HK-2 (cell line): ENCODE data around the gene TNS3.

Experiments used
- DNase-seq: peaks from one replicate; pipeline ENCODE4 v3.0.0-alpha.2; 2018; ENCODE audit not compliant: unreplicated experiment

TNS3 gene

DNA sequence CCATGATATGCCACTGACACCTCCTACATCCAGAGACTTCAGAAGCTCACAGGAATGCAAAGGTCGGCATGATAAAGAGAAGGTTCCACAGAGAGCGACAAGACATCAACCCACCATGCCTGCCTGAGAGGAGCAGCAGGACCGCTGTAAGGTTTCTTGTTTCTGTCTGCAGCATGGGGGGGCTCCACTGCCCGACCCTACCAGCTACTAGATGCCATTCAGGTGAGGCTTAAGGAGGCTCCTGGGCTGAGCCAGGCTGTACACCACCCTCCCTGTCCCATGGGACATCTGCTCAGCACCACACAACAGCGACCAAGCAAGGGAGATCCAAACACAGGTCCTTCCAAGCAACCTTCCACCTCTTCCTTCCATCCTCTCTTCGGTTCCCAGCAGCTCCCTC, 234.6 kb downstream of the TNS3 start:
- no peak for DNase-seq

DNA sequence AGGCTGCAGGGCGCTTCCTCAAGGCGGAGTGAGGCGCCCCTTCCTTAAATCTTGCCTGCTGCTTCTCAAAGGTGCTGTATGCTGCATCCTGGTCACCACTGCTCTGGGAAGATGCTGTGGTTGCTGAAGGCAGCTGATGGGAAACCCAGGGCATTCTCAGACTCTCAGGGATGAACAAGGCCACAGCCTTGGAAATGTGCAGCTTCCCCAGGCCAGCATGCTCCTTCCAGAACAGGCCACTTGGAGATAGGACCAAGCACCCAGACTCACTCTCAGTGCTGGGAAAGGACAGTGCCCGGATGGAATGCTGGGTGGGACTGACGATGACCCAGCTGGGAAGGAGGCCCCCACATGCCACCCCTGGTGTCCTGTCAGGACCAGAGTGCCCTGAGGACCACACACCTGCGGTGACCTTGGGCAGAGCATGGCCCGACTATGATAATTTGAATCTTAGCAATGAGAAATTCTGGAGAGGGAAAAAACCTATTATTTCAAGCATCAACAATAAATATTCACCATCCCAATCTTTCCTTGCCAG, 235.5 kb downstream of the TNS3 start:
- no peak for DNase-seq

DNA sequence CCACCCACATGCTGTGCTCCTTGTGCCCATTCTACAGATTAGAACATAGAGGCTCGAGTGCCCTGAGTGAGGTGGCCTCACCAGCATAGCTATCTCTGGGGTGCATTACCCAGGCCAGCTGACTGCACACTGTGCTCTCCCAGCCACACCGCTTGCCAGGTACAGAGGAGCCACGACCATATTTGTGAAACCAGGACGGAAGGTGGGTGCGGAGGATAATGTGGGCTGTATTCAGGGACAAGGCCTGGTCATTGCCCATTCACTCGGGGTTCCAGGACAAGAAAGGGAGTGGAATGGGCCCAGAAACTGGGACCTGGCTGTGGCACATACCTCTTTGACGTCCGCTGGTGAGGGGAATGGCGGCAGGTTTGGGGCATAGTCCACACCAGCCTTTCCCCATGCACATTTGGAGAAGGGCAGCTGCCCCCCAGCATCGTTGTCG, 236.0 kb downstream of the TNS3 start:
- no peak for DNase-seq

DNA sequence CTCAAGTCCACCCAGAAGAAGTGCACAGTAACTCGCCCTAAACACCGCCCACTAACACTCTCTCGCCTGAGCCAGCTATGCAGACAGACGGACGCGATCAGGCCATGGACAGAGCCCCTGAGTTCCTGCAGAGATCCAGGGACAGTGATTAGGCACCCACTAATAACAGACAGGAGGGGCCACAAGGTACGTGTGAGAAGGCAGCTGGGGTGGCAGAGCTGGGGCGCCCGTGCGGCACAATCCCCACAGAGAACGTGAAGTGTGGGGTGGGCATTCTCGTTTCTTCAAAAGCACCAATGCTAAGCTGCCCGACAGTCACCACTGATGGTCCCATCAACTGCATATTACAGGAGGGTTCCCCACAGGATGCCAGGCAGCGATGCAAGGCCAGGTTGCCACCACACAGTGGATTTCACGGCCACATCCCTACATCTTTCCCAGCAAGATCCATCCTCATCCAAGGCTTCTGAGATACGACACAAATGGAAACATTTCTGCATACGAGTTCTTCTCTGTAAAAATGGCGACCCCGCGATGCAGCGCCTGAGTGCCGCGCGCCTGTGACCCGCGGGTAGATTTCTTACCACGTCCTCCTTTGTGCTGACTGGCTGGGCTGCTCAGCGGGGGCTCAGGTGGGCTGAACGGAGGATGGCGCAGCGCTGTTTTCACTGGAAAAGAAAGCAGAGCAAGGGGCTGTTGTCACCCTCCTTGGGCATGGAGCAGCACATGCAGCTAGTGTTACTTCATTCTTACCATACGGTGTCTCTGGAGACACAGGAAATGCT, 237.5 kb downstream of the TNS3 start:
- DNase-seq = no peak

DNA sequence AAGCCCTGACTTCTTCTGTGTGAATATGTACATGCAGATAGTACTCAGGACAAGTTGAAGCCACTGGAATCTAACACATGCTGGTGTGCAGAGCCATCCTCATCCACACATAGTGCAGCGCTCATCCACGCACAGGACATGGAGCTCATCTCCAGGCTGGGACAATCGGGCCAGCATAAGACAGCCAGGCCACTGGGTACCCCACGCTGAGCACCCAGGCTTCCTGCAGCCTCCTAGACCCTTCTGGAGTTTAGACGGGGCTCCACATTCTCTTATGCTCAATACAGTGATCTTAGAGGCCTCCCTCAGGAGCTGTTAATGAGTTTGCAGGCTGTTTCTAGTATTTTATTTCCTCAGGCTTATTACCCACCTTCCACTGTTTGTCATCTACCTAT, 238.9 kb downstream of the TNS3 start:
- no peak for DNase-seq

DNA sequence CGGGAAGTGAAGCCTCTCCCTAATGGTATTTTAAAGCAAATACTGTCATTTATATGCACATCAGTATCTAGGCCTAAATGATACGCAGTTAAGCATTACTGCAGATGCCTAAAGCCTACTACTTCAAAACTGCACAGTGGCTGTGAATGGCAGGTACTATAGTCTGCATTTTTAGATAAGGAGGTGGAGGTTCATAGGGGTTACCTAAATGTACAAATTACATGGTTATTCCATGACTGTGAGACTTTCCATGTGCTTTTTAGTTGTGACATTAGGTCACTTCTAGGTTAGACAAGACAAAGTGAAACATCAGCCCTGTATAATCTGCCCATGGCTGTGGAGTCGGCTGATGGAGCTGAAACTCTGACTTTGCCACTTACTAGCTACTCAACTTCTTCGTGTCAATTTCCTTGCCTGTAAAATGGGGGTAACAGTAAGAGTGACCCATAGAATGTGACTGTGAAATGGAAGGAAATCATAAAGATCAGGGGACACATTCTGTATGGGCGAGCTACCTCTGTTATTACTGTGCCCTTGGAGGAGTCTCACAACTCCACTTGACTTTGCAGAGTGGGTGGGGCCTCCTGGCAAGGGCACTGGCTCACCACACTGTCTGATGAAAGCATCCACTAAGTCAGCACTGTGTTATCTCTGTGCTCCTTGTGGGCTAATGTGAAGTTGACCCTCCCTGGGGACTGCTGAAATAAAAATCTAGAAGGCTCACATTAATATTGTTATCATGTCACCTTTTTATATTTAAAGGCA, 239.4 kb downstream of the TNS3 start:
- no peak for DNase-seq

DNA sequence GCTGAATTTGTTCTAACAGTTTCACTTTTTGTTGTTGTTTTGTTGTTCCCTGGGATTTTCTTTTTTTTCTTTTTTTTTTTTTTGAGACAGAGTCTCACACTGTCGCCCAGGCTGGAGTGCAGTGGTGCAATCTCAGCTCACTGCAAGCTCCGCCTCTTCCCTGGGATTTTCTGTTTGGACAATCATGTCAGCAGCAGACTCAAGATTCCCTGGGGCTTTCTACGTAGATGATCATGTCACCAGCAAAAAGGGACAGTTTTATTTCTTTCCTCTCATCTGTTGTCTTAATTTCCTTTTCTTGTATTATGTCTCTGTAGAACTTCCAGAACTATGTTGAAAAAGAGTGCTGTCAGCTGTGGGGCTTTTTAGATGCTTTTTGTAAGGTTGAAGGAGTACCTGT, 241.4 kb downstream of the TNS3 start:
- DNase-seq = no peak

DNA sequence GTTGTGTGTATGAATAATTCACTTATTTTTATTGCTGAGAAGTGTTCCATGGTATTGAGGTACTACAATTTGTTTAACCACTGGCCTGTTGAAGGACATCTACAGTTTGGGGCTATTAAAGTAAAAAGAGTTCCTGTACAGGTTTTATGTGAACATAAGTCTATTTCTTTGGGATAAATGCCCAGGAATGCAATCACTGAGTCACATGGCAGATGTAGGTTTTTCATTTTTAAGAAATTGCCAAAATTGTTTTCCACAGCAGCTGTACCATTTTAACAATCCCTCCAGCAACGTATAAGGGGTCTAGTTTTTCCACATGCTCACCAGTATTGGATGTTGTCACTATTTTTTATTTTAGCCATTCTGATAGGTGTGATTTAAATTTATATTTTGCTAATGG, 243.9 kb downstream of the TNS3 start:
- no peak for DNase-seq

DNA sequence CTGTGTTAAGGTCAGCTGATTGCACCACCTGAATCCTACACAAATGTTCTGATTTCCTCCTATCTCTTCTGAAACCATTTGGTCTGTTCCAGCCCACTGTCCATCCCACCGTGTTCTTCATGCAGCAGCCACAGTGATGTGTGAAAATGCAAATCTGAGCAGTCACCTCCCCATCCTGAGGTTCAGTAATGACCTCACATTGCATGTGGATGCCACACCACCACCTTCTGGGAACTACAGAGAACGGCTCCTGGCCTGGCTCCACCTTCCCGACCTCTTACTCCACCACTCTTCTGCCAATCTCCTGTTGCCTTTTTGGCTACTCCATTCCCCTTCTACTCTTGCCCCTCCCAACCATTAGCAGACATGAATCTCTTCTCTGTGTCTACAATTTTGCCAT, 244.4 kb downstream of the TNS3 start:
- DNase-seq = no peak

DNA sequence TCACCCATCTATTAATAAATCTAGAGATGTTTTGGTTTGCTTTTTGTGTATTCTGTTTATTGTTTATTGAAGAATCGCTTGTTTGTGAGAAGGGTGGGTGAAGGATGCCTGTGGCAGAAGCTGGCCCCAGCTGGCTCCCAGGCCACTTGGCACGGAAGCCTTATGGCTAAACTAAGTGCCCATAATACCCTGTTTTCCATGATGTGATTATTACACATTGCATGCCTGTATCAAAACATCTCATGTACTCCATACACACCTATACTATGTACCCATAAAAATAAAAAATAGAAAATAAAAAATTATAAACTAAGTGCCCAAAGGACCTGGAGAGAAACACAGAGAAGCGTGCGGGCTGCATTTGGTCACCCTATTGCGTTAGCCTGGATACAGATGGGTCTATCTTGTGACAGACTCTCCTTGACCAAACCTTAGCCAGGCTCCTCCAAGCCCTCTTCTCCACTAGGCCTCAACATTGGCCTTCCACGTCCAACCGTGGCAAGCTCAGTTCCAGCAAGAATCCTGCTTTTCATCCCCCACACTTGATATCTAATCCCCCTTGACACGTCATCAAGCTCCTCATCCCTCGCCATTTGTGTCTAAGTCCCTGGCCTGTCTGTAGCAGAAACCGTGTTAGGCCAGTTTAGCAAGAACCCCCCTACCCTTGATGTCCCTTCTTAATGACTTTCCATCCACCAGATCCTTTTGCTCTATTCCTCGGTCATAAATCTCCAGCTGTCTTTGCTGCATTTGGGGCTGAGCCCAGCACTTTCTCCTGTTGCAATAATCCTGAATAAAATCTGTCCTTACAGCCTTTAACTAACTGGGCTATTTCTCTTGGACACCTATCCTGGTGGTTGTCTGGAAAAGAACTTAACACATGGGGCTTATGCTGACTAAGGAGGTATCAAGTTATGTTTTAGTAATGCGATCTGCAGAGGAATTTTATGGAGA, 245.2 kb downstream of the TNS3 start:
- no peak for DNase-seq

DNA sequence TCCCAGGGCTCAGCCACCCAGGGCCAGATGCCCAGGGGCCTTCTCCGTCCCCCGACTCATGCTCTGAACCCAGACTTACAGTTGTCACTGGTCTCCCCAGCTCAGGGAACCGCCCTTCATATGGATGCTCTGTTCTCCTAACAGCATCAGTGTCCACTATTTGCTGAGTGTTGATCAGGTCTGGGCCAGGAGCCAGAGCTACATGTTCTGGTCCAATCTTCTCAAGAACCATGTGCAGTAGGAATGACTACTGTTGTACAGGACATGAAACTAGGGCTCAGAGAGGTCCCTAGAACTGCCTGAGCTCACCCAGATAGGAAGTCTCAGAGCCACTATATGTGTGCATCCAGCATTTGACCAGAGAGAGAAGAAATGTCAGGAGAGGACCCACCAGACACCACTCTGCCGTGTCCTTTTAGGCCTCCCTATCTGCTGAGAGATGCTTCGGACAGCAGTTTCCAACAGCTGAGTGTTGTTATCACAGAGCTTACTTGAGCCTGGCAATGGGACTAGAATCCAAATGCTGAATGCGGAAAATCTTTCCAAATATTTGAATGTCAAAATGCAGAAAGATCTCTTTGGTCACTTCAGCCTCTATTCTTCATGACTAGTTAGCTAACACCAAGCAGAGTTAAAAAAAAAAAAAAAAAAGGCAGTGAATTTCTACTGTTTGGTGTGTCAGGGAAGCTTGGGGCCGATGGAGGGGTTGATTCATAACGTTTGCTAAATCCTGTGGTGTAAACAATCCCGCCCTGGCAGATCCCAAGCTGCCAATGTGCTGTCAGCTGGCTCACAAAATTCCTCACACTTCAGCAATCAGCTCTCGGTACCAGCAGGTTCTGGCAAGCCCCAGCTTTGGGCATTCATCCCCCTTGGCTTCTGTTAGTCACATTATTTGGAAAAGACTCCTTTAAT, 246.1 kb downstream of the TNS3 start:
- DNase-seq = no peak

DNA sequence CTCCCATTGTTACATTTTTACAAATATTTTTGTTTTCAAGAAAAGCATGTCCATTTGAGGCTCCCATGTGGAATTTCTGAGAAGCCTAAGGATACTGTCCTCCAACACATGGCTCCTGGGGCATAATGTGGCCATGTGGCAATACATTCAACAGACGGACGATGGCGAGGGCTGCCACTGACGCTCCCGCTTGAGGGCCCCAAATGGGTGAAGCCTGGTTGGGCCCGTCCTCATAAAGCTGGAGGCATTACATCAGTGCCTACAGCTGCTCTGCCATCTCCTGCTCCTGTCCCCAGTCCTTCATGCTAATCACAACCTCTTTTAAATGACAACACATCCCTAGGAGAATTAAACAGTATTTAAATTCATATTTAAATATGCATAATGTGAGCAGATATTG, 246.8 kb downstream of the TNS3 start:
- DNase-seq = no peak

DNA sequence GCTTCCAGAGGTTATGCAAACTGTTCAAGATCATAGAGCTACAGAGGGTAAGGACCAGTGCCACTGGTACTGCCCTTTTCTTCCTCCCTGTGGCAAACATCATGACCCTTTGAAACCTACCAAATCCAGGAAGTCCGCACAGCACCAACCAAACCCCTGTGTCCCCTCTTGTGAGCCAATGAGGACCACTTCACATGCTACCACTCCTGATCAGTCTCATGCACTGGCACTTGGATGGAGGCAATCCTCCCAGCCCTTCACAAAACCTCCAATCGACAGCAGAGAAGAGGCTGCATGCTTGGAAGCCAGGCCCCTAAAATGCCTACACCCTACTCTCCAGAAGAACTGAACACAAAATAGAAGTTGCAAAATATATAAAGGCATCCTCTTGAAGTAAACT, 248.0 kb downstream of the TNS3 start:
- no peak for DNase-seq

DNA sequence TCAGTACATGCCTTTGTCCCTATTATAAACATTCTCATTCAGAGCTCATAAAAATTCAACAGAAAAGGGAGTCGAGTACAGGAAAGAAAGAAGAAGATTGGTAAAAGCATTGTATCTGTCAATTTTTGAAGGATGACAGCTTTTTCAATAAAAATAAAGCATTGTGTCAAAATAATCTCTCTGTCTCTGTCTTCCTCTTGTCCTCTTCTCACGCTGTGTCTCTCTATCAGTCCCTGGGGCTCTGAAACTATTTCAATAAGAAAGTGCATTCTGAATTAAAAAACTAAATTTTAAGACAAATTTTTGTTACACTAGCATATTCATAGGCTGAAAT, 248.4 kb downstream of the TNS3 start:
- DNase-seq = no peak

DNA sequence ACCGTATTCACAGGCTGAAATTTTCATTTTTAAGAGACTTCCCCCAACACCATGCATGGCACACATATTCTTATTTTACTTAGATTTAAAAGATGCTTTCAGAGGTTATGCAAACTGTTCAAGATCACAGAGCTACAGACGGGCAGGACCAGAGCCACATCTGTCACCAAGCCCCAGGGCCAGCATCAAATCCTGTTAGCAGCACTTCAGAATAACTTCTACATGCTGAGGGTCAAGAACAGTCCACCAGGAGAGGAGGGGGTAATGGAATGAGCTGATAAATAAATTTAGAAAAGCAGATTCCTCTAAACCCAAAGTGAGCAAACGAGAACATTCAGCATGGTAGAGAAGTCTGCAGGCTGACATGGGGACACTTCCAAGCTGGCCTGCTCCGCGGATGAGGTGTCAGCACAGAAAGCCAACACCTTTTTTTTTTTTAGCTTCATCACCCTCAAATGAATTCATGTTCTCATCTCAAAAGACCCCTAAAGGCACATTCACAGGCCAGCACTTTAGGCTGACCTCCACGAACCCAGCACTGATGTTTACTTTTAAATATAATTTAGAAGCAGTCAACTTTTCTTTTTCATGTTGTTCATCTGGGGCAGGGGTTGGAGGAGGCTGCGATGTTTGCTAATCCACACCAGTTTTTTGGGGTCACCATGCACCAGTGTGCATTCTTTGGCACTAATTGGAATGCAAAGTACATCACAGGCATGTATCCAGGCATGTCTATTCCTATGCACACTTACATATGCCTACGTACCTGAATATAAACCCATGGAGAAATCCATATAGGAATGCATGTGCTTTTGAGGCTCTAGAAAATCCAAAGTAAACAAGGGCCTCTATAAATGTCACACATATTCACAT, 249.0 kb downstream of the TNS3 start:
- no peak for DNase-seq

DNA sequence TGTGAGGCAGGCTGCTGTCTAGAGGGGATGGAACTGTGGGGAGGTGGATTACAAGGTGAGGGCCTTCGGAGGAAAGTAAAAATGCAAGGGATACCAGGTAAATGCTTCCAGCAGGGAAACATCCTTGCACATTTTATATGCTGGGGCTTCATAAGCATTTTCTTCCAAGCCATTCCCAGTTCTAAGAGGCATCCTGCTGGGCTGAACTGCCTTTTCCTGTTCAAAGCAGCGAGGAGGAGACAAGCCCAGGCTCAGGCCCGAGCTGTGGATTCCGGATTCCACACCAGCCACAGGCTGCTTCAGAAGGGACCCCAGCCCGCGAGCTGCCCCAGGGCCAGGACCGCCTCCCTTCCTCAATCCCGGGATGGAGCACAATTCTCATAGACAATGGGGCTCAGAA, 249.7 kb downstream of the TNS3 start:
- DNase-seq = no peak

DNA sequence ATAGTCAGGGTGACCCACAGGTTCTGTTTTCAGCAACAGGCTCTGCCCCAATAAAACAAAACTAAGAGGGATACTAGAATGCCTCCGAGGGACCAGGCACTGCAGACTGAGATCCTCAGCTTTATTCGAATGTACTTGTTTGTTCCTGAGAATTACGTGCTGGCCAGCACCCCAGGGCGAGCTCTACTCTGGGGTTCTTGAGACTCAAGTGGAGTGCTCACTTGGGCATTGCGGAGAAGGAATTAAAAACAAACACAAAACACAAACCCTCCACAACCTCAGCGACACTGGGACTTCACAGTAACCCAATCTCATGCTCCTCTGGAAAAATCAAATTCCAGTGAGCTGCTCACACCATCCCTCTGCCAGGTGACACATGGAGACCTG, 250.7 kb downstream of the TNS3 start:
- no peak for DNase-seq

DNA sequence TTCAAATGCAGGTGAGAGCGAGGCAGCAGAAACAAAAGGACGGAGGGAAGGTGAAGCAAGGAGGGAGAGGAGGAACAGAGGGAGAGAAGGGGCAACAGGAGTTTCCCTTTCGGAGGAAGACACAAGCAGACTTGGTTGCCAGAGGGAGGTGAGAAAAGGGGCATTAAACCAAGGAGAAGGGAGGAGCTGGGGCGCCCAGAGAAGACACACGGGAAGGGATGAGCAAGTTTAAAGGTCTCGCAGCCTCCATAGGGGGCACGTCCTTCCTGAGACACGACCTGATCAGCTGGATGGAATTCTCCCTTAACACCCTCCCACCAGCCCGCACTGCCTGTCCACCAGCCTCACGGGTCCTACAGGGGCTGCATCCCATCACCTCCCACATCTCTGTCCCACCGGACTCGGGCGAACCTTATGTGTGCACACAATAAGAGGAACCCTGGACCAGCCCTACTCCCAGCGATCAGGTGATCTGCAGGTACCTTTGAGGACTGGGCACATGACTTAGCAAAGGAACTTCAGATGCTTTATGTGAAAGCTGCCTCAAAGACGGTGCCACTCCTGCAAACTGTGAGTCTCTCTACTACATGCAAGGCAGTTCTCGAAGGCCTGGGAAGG, 251.2 kb downstream of the TNS3 start:
- DNase-seq = no peak

DNA sequence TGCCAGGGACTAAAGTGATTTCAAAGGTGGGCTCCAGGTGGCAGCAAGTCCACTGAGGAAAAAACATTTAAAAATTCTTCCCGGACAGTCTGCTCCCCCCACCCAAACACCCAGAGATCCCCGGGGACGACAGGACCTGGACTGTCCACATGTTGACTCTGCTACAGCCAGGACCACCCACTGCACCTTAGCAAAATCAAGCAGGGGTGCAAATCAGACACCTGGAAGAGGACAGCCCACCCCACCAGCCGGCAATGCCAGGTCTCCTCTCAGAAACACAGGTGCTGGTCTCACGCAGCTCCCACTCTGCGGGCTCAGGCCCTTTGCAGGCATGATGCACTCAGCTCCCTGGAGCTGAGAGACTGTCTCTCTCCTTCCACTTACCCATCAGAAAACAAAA, 251.9 kb downstream of the TNS3 start:
- DNase-seq = no peak
